ENCODE results near the gene GAREM2. TPM values are rescaled to one million over a fixed set of nuclear protein-coding genes. Genes with fewer than 3 reads are reported as not detected.

GAREM2 gene
- total RNA-seq, 1 donor from 2014 or later, result 10.4 TPM

DNA sequence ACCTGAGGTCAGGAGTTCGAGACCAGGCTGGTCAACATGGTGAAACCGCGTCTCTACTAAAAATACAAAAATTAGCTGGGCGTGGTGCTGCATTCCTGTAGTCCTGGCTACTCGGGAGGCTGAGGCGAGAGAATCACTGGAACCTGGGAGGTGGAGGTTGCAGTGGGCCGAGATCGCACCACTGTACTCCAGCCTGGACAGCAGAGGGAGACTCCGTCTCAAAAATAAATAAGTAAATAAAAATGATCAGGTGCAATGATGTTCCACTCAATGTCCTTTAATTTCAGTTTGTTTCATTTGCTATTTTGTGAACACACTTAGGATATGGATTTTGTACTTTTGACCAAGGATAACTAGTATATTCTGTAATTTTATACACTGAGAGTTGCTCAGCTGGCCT is 62.2 kb downstream of the GAREM2 start:
- peaks cover 13% of the 10 kb centered on the region for H3K36me3 Mint-ChIP-seq (ENCODE audit: insufficient read depth)
- H3K27me3 Mint-ChIP-seq, result no peaks in the 10 kb centered on the region
- no peak overlapping the region for H3K4me3 Mint-ChIP-seq (ENCODE audit: low read depth)
- DNase-seq (ENCODE audit: low spot score, unreplicated experiment), result no peak
- TF ChIP-seq, protein P1, sequence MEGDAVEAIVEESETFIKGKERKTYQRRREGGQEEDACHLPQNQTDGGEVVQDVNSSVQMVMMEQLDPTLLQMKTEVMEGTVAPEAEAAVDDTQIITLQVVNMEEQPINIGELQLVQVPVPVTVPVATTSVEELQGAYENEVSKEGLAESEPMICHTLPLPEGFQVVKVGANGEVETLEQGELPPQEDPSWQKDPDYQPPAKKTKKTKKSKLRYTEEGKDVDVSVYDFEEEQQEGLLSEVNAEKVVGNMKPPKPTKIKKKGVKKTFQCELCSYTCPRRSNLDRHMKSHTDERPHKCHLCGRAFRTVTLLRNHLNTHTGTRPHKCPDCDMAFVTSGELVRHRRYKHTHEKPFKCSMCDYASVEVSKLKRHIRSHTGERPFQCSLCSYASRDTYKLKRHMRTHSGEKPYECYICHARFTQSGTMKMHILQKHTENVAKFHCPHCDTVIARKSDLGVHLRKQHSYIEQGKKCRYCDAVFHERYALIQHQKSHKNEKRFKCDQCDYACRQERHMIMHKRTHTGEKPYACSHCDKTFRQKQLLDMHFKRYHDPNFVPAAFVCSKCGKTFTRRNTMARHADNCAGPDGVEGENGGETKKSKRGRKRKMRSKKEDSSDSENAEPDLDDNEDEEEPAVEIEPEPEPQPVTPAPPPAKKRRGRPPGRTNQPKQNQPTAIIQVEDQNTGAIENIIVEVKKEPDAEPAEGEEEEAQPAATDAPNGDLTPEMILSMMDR (IDR thresholded peaks at IDR 0.05; ENCODE audit: unreplicated experiment), result peak; percentile 43
- H3K4me1 Mint-ChIP-seq (ENCODE audit: low read depth), result no peaks in the 10 kb centered on the region
- no peak overlapping the region for H3K27ac Mint-ChIP-seq
- no peaks in the 10 kb centered on the region for H3K9me3 Mint-ChIP-seq (ENCODE audit: low read depth)

DNA sequence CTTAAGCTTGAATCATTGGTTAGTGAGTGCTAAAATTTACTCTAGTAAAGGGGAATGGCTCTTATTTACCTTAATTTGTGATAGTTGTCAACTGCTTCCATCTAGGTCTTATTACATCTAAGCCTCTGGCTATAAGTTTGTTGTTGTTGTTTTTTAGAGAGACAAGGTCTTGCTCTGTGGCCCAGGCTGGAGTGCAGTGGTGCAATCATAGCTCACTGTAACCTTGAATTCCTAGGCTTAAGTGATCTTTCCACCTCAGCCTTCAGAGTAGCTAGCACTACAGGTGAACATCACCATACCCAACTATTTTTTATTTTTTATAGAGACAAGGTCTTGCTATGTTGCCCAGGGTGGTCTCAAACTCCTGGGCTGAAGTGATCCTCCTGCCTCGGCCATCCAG is 65.0 kb downstream of the GAREM2 start:
- Mint-ChIP-seq H3K27ac (no peak overlapping the region), H3K4me1 (ENCODE audit: low read depth) (peaks cover 8% of the 10 kb centered on the region), H3K9me3 (ENCODE audit: low read depth) (no peaks in the 10 kb centered on the region), H3K27me3 (no peaks in the 10 kb centered on the region), H3K36me3 (ENCODE audit: insufficient read depth) (peaks cover 13% of the 10 kb centered on the region), H3K4me3 (ENCODE audit: low read depth) (no peak overlapping the region)
- TF ChIP-seq, protein P1 (IDR thresholded peaks at IDR 0.05; ENCODE audit: unreplicated experiment), result no peak
- no peak for DNase-seq (ENCODE audit: low spot score, unreplicated experiment)

DNA sequence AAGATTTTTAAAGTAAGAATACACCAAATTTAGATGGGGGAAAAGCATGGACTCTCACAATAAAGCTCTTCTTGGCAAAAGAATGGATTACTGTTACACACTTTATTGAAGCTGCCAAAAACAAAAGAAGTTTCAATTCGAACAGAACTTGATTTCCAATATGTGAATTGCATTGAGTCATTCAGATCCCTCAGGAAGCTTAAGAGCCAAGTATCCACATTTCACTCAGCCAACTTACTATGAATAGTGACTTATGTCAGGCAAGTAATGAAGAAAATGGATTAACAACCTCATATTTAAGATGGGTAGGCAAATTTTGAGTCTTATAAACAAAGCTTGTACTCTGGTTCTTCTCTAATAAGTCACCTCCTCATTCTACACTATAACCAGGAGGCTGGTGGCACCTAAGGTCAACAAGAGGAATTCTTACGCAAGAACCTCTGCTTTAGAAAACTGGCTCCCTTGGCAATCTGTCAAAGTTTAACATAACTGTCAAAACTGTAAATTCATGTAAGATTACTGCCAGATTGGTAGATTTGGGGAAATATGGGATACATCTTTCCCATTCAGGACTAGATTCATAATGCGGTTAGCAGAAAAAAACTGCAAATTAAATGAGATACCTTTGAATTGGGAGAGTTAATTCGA is 65.5 kb downstream of the GAREM2 start:
- Mint-ChIP-seq H3K4me3 (ENCODE audit: low read depth) (no peak overlapping the region), H3K36me3 (ENCODE audit: insufficient read depth) (peaks cover 11% of the 10 kb centered on the region), H3K9me3 (ENCODE audit: low read depth) (no peaks in the 10 kb centered on the region), H3K4me1 (ENCODE audit: low read depth) (peaks cover 11% of the 10 kb centered on the region), H3K27me3 (no peaks in the 10 kb centered on the region), H3K27ac (no peak overlapping the region)
- no peak for DNase-seq (ENCODE audit: low spot score, unreplicated experiment)
- TF ChIP-seq, protein P1 (IDR thresholded peaks at IDR 0.05; ENCODE audit: unreplicated experiment), result no peak

Other genes with a start within 250 kb of the GAREM2 start
- gene KIF3C, start 190.6 kb upstream of the GAREM2 start, total RNA-seq, result 42.3 TPM in 2 replicates
- 106 and 114 TPM in 2 replicates for gene RAB10, start 139.0 kb upstream of the GAREM2 start, total RNA-seq
- 111 and 114 TPM in 2 replicates for gene HADHA, start 71.5 kb downstream of the GAREM2 start, total RNA-seq
- 62.0 and 71.1 TPM in 2 replicates for gene HADHB, start 71.9 kb downstream of the GAREM2 start, total RNA-seq
- gene SELENOI, start 173.1 kb downstream of the GAREM2 start, total RNA-seq, result 43.8 and 46.2 TPM in 2 replicates
- gene ADGRF3, start 173.7 kb downstream of the GAREM2 start, total RNA-seq, result 2.0 and 3.8 TPM in 2 replicates
- 0.49 and 0.57 TPM in 2 replicates for gene DRC1, start 228.8 kb downstream of the GAREM2 start, total RNA-seq